SJSA1 (cell line): ENCODE results near the gene CEBPG. TPM values are rescaled to one million over a fixed set of nuclear protein-coding genes. Genes with fewer than 3 reads are reported as not detected.

Source experiments
- DNase-seq, 2 experiments: peaks; one replicate each; pipeline ENCODE4 v3.0.0-alpha.2; 2015 to 2020; ENCODE audit warnings: low spot score in 2 of 2, low read depth in 1 of 2
- H3K27ac ChIP-seq: fragments of 250-450 bp; sonication (Bioruptor Pico); 2 replicates; pipeline ENCODE4 v1.5.1; 2020; ENCODE audit warnings: mild to moderate bottlenecking, moderate library complexity
- H3K27me3 ChIP-seq: fragments of 250-450 bp; sonication (Bioruptor Pico); replicated peaks from 2 replicates; pipeline ENCODE4 v1.5.1; 2020; ENCODE audit warnings: mild to moderate bottlenecking, moderate library complexity
- H3K36me3 ChIP-seq: fragments of 250-450 bp; sonication (Bioruptor Pico); 2 replicates; pipeline ENCODE4 v1.5.1; 2020; ENCODE audit warnings: mild to moderate bottlenecking
- H3K4me1 ChIP-seq: fragments of 250-450 bp; sonication (Bioruptor Pico); replicated peaks from 2 replicates; pipeline ENCODE4 v1.6.1; 2021; ENCODE audit warnings: mild to moderate bottlenecking
- H3K4me3 ChIP-seq: fragments of 250-450 bp; sonication (Bioruptor Pico); 2 replicates; pipeline ENCODE4 v1.5.1; 2020; ENCODE audit warnings: mild to moderate bottlenecking
- H3K9me3 ChIP-seq: fragments of 250-450 bp; sonication (Bioruptor Pico); replicated peaks from 2 replicates; pipeline ENCODE4 v1.5.1; 2020; ENCODE audit warnings: mild to moderate bottlenecking
- total RNA-seq: library from RNA; depleted of rRNA; stranded (reverse); fragments of >200 nt; shearing (Covaris generic); gene quantifications from 2 replicates; pipeline ENCODE4 v1.2.3, GENCODE V29; 2014

CEBPG gene
- total RNA-seq, 1 experiment from 2014 or later, result 55.5 TPM

DNA sequence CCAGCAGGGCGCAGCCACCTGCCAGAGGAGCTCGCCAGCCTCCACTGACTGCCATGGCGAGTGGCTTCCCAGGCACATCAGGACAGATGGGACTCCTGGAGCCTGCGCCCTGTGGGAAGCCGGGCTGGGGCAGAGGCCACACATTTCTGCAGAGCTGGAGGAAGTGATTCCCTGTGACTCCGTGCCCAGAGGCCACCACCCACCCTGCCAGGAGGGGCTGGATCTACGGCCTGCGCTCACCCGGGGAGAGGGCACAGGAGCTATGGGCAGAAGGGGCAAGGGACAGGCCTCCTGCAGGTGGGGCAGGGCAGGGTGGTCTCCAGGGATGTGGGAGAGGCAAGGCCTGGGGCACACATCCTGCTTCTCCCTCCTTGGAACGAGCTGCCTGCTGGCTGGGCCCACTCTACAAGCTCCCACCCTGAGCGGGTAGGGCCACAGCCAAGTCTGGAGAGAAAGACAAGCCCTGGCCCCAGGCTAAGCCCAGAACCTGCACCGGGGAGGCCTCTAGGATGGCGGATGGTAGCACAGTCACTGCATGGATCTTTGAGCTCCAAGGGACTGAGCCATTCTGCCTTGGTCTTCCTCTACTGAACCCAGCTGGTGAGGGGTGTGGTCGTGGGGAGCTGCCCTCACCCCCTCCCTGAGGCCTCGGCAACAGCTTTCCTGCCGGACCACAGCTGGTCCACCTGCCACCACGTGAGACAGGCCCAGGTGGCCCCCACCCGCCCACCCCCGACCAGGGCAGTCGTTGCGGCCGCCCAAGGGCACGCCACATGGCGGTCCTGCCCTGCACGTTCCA lies 40.6 kb downstream of the CEBPG start:
- Histone ChIP-seq H3K36me3 (peaks cover 19% of the 10 kb centered on the region; the same call in 1 of the 2 replicates), H3K27ac (no peak overlapping the region), H3K9me3 (no peaks in the 10 kb centered on the region), H3K4me1 (peaks cover 7% of the 10 kb centered on the region; the same call in 1 of the 2 replicates), H3K27me3 (no peaks in the 10 kb centered on the region), H3K4me3 (no peak overlapping the region)
- no peak for DNase-seq

DNA sequence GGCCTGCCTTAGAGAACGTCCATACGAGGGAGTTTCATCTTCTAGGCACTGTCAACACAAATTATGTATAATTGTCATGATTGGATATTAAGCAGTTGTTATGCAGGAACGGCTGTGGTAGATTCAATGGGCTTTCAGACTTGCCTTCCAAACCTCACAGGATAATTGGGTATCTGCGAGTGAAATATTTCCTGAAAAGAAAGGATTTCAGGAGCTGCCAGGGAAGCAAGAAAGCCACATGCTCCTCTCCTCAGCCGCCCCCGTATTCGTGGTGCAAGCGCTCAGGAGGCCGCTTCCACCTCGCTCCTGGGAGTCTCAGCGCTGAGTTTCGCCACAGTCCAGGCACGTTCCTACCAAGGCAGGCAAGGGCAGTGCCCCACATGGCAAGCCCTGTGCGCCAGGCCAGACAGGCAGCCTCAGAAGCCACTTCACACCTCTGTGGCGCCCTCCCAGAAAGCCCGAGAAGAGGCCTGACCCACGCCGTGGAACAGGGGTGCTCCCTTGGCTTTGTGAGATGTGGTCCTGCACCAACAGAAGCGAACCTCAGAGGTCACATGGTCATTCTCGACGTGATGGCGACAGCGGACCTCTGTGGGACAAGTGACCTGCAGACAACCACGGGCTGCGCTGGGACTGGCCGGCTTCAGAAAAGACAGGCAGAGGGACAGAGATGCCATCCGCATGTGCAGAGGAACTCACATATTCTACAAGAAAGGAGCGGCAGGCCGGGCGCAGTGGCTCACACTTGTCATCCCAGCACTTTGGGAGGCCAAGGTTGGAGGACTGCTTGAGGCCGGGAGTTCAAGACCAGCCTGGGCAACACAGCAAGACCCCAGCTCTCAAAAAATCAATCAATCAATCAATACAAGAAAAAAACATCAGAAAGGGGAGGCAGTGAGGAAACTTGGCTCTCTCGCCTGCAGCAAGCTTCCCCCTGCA lies 41.4 kb downstream of the CEBPG start:
- Histone ChIP-seq H3K4me1 (peaks cover 7% of the 10 kb centered on the region; the same call in 1 of the 2 replicates), H3K36me3 (peaks cover 24% of the 10 kb centered on the region; the same call in 1 of the 2 replicates), H3K27ac (no peak overlapping the region), H3K9me3 (no peaks in the 10 kb centered on the region), H3K4me3 (no peak overlapping the region), H3K27me3 (no peaks in the 10 kb centered on the region)
- DNase-seq, result no peak

DNA sequence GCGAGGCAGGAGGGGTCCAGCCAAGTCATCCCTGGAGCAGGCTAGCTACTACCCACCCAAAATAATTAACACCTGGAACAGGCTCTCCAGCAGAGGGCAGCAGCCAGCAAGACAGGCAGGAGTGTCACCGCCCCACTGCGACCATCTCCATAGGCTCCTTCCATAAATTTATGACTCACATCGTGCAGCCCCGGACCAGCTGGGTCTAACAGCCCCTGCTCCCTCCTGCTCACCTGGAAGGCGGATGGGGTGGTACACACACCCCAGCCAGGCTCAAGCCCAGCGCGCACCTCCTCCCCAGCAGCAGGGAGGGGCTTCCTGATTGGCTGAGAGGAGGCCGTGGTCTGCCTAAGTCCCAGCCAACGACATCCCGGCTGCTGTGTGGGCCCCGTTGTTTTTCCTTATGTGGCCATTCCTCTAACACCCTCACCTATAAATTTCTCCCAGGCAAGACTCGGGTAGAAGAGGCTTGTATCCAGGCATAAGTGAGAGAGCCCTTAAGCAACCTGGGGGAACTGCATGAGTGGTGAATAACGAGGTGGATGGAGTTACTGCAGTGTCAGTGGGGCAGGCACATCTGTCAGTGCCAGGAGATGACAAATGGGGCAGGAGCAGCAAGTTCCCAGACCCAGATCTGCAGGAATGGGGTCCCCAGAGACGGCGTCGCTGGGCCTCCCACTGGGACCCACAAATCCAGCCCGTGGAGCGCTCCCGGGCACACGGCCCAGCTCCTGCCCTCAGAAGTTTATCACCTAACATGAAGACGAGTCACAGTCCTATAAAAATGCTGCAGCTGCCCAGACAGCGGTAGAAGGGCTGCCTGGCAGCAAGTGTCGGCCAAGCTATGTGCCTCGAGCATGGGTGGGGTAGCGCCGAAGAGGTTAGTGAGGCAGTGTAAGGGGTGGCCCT lies 43.1 kb downstream of the CEBPG start:
- no peaks in the 10 kb centered on the region for H3K9me3 ChIP-seq
- peak; percentile 49 to 76 for DNase-seq
- no peak overlapping the region for H3K27ac ChIP-seq
- no peaks in the 10 kb centered on the region for H3K27me3 ChIP-seq
- H3K4me1 ChIP-seq, result peaks cover 7% of the 10 kb centered on the region; the same call in 1 of the 2 replicates
- no peak overlapping the region for H3K4me3 ChIP-seq
- H3K36me3 ChIP-seq, result peaks cover 10% of the 10 kb centered on the region; the same call in 1 of the 2 replicates

GRCh38 chr19:33417751-33418150 lies 44.2 kb downstream of the CEBPG start:
- DNase-seq, result no peak
- Histone ChIP-seq H3K27ac (no peak overlapping the region), H3K4me1 (peaks cover 7% of the 10 kb centered on the region; the same call in 1 of the 2 replicates), H3K9me3 (no peaks in the 10 kb centered on the region), H3K27me3 (no peaks in the 10 kb centered on the region), H3K36me3 (peaks cover 5% of the 10 kb centered on the region; the same call in 1 of the 2 replicates), H3K4me3 (no peak overlapping the region)

- H3K36me3 ChIP-seq, result peaks cover 5% of the 10 kb centered on the region; the same call in 1 of the 2 replicates
- peaks cover 7% of the 10 kb centered on the region; the same call in 1 of the 2 replicates for H3K4me1 ChIP-seq
- no peak overlapping the region for H3K4me3 ChIP-seq
- H3K27ac ChIP-seq, result no peak overlapping the region
- no peaks in the 10 kb centered on the region for H3K9me3 ChIP-seq
- no peak for DNase-seq
- H3K27me3 ChIP-seq, result no peaks in the 10 kb centered on the region
Measured at GRCh38 chr19:33418461-33418860, 45.0 kb downstream of the CEBPG start.

DNA sequence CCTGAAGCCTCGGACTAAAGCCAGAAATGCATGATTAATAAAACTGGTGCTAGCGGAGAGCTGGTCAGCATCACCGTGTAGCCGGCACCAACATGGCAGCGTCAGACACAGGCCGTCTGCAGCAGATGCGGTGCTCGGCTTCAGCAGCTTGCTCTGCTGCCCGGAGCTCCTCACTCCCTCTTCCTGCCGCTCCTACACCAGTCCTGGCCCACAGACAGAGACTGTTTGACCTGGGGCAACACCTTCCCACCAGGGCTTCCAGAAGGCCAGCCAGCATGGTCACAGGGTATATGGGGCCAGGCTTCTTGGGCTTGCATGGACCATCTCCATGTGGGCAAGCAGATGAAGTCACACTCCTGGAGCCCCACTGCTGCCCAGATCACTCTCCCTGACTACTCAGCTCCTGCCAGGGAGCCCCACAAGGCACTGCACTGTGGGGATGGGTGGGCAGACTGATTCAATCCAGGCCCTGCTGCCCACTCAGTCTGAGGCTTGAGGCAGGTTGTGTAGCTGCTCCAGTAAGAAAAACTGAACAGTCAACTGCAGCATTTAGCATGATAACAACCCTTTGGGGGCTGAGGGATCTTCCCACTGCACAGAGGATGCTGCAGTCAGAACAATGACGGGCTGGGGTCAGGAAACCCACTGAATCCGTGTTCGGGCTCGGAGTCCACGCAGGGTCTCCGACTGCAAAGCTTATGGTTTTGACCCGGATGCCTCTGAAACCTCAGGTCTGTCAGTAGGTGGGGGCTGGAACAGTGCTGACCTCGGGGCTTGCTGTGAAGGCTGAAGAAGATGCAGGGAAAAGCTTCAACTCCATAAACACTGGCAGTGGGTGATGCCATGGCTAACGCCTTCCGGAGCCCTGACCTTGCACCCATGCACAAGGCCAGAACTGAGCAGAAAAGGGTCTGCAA lies 45.6 kb downstream of the CEBPG start:
- Histone ChIP-seq H3K27ac (no peak overlapping the region), H3K36me3 (peaks cover 5% of the 10 kb centered on the region; the same call in 1 of the 2 replicates), H3K27me3 (no peaks in the 10 kb centered on the region), H3K4me1 (peaks cover 7% of the 10 kb centered on the region; the same call in 1 of the 2 replicates), H3K9me3 (no peaks in the 10 kb centered on the region), H3K4me3 (no peak overlapping the region)
- no peak for DNase-seq

DNA sequence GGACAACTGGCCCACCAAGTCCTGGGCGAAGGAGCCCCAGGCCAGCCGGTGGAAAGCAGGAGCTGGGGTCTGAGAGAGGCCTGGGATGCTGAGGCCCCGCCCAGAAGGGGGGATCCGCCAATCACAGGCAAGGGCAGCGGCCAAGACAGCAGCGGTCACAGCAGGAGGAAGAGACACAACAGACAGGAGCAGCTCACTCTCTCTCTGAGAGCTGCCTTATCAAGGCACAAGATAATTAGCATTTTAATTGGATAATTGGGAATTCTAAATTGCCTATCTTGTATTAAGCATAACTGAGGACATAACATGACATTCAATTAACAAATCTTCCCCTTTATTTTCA lies 46.2 kb downstream of the CEBPG start:
- Histone ChIP-seq H3K27ac (no peak overlapping the region), H3K36me3 (peaks cover 5% of the 10 kb centered on the region; the same call in 1 of the 2 replicates), H3K9me3 (no peaks in the 10 kb centered on the region), H3K4me3 (no peak overlapping the region), H3K27me3 (no peaks in the 10 kb centered on the region), H3K4me1 (peaks cover 7% of the 10 kb centered on the region; the same call in 1 of the 2 replicates)
- DNase-seq, result no peak

DNA sequence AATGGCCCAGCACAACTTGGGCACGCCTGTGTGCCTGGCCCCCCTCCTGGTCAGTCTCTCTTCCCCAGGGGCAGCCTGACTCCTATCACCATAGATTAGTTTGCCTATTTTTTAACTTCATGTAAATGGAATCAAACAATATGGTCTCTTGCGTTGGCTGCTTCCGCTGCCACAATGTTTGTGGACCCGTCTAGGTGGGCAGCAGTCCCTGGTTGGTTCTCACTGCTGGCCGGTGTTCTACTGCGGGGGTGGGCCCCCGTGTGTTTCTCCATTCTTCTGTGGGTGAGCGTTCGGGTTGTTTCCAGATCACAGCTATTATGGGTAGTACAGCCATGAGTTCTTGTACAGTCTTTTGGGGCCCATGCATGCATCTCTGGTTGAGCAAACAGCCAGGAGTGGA lies 47.3 kb downstream of the CEBPG start:
- DNase-seq, result no peak
- Histone ChIP-seq H3K4me3 (no peak overlapping the region), H3K4me1 (peaks cover 7% of the 10 kb centered on the region; the same call in 1 of the 2 replicates), H3K27ac (no peak overlapping the region), H3K9me3 (no peaks in the 10 kb centered on the region), H3K36me3 (peaks cover 5% of the 10 kb centered on the region; the same call in 1 of the 2 replicates), H3K27me3 (no peaks in the 10 kb centered on the region)

GRCh38 chr19:33421368-33421767 lies 47.9 kb downstream of the CEBPG start:
- DNase-seq, result no peak
- no peak overlapping the region for H3K27ac ChIP-seq
- no peaks in the 10 kb centered on the region for H3K27me3 ChIP-seq
- H3K9me3 ChIP-seq, result no peaks in the 10 kb centered on the region
- H3K4me1 ChIP-seq, result peaks cover 2% of the 10 kb centered on the region; the same call in 1 of the 2 replicates
- H3K36me3 ChIP-seq, result peaks cover 5% of the 10 kb centered on the region; the same call in 1 of the 2 replicates
- no peak overlapping the region for H3K4me3 ChIP-seq

DNA sequence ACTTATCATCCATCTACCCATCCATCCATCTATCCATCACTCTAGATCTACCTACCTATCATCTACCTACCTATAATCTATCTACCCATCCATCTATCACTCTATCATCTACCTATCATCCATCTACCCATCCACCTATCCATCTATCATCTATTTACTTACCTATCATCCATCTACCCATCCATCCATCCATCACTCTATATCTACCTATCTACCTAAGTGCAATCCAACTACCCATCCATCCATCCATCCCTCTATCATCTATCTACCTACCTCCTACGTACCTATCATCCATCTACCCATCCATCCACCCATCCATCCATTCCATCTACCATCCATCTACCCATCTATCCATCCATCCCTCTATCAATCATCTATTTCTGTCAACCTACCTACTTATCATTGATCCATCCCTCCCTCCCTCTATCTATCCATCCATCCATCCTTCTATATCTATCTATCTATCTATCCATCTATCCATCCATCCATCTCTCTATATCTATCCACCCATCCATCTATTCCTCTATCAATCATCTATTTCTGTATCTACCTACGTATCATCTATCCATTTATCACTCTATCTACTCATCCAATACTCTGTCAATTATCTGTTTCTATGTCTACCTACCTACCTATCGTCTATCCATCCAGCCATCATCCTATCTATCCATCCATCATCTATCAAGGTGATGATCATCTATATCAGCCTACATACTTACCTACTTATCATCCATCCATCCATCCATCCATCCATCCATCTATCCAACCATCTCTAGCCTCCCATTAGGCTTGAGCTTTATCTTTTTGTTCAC lies 49.1 kb downstream of the CEBPG start:
- peaks cover 5% of the 10 kb centered on the region; the same call in 1 of the 2 replicates for H3K36me3 ChIP-seq
- no peak overlapping the region for H3K4me3 ChIP-seq
- no peaks in the 10 kb centered on the region for H3K4me1 ChIP-seq
- H3K9me3 ChIP-seq, result no peaks in the 10 kb centered on the region
- no peak for DNase-seq
- no peak overlapping the region for H3K27ac ChIP-seq
- H3K27me3 ChIP-seq, result no peaks in the 10 kb centered on the region

DNA sequence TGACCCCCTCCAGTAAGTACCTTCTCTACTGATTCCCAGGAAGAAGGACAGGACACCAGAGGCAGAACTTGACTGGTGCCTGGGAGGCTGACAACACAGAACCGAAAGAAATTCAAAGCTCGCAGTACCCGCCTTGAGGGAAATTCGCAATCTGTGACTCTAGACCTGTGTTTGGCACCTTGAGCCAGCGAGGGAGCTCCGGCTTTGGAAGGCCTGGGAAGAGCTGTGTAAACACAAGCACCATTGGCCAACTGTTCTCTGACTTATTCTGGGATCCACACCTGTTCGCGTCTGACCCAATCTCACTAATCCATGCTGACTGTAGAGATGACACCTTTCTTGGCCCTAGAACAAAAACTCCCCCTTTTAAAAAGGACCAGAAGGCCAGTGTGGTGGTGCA lies 50.7 kb downstream of the CEBPG start:
- Histone ChIP-seq H3K4me3 (no peak overlapping the region), H3K27ac (no peak overlapping the region), H3K36me3 (peaks cover 5% of the 10 kb centered on the region; the same call in 1 of the 2 replicates), H3K9me3 (no peaks in the 10 kb centered on the region), H3K27me3 (no peaks in the 10 kb centered on the region), H3K4me1 (no peaks in the 10 kb centered on the region)
- DNase-seq, result no peak
